Astrocyte of the spinal cord (primary cell): ENCODE results near the gene NCR3LG1.

Source experiments
- DNase-seq: peaks from one replicate; pipeline ENCODE4 v3.0.0; 2011; ENCODE audit warnings: low read depth, low spot score
- H3K4me3 ChIP-seq: 2 replicates; pipeline ENCODE4 v1.5.1; 2011; ENCODE audit warnings: low read depth, mild to moderate bottlenecking, low read length, moderate library complexity
- CTCF ChIP-seq: IDR thresholded peaks from 2 replicates; pipeline ENCODE4 v1.5.1; 2012; ENCODE audit warnings: low read depth, mild to moderate bottlenecking, low read length, inconsistent platforms
- in situ Hi-C: cut with HindIII; loops from 2 replicates; pipeline ENCODE4 v1.10.0; 2017; ENCODE audit warnings: low sequenced_read_pairs

The NCR3LG1 gene

GRCh38 chr11:17333799-17334586 is 17.6 kb upstream of the NCR3LG1 start:
- no peak for TF ChIP-seq CTCF
- DNase-seq = no peak
- H3K4me3 ChIP-seq = no peak overlapping the region
- in situ Hi-C loops = no loop called here

GRCh38 chr11:17343257-17343656 is 8.3 kb upstream of the NCR3LG1 start:
- H3K4me3 ChIP-seq = no peak overlapping the region
- no peak for TF ChIP-seq CTCF
- peak; percentile 2 for DNase-seq
- in situ Hi-C loops = no loop called here

GRCh38 chr11:17343907-17344306 is 7.7 kb upstream of the NCR3LG1 start:
- no peak overlapping the region for H3K4me3 ChIP-seq
- no peak for TF ChIP-seq CTCF
- DNase-seq = peak; percentile 83
- in situ Hi-C loops = no loop called here

- H3K4me3 ChIP-seq = no peak overlapping the region
- in situ Hi-C loops = no loop called here
- no peak for DNase-seq
- TF ChIP-seq CTCF = no peak
These were observed 3.9 kb upstream of the NCR3LG1 start for GRCh38 chr11:17347676-17348075.

GRCh38 chr11:17350455-17351171 is 987 bp upstream of the NCR3LG1 start:
- in situ Hi-C loops = no loop called here
- no peak for DNase-seq
- H3K4me3 ChIP-seq = no peak overlapping the region
- no peak for TF ChIP-seq CTCF

GRCh38 chr11:17351172-17351509 is 459 bp upstream of the NCR3LG1 start:
- DNase-seq = no peak
- TF ChIP-seq CTCF = no peak
- in situ Hi-C loops = no loop called here
- H3K4me3 ChIP-seq = peak overlapping the region; percentile 54
